GM10266 (cell line): ENCODE results near the gene CRPPA.
"Not testable (repeated sequence)": the region's sequence is repeated elsewhere in the genome, so short reads cannot be mapped to it uniquely, and the experiment has no call there.

ENCODE experiments used
- DNase-seq: peaks from one replicate; pipeline ENCODE4 v3.0.0; 2012; ENCODE audit errors: extremely low spot score
- TF ChIP-seq, protein P1 (sequence below): IDR thresholded peaks from 2 replicates; pipeline ENCODE4 v1.5.1; 2012; ENCODE audit warnings: mild to moderate bottlenecking, low read depth; ENCODE audit not compliant: control insufficient read depth, insufficient read depth; ENCODE audit errors: missing control alignments

Gene CRPPA

DNA sequence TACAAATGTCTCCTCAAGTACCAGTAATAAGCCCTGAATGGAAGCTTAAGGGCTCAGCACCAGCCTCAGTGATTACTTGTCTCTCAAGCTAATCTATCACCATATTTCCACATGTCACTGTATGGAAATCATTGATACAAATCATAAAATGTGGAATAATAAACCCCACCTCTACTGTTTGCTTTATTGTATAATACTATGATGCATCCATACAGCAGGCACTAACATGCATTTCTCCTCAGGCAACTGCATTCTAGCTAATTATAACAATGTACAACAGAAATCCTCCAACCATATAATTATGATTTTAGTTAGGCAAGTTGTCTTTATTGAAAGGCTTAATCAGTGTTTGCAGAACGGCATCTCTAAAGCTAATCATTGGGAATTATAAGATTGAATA is 26.2 kb downstream of the CRPPA start:
- TF ChIP-seq, protein P1, sequence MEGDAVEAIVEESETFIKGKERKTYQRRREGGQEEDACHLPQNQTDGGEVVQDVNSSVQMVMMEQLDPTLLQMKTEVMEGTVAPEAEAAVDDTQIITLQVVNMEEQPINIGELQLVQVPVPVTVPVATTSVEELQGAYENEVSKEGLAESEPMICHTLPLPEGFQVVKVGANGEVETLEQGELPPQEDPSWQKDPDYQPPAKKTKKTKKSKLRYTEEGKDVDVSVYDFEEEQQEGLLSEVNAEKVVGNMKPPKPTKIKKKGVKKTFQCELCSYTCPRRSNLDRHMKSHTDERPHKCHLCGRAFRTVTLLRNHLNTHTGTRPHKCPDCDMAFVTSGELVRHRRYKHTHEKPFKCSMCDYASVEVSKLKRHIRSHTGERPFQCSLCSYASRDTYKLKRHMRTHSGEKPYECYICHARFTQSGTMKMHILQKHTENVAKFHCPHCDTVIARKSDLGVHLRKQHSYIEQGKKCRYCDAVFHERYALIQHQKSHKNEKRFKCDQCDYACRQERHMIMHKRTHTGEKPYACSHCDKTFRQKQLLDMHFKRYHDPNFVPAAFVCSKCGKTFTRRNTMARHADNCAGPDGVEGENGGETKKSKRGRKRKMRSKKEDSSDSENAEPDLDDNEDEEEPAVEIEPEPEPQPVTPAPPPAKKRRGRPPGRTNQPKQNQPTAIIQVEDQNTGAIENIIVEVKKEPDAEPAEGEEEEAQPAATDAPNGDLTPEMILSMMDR: no peak
- no peak for DNase-seq

DNA sequence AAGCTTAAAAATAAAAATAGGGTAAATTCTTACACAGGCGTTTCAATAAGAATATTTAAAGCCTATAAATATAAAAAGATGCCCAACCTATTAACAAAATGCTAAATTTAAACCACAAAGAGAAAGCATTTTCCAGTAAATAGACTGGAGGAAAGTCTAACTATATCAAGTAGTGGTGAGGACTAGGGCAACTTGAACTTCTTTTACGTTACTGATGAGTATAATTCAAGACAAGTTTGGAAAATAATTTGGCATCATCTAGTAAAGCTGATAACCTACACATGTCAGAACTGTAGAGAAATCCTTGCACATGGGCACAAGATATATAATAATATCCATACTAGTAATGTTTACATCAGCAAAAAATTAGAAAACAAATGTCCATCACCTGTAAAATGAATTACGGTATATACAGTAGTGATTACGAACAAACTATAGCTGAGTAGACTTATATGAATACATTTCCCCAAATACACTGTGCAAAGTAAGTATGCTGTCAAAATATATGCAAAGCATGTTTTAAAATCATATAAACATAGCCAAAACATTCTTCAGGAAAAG is 27.4 kb downstream of the CRPPA start:
- TF ChIP-seq, protein P1: no peak

DNA sequence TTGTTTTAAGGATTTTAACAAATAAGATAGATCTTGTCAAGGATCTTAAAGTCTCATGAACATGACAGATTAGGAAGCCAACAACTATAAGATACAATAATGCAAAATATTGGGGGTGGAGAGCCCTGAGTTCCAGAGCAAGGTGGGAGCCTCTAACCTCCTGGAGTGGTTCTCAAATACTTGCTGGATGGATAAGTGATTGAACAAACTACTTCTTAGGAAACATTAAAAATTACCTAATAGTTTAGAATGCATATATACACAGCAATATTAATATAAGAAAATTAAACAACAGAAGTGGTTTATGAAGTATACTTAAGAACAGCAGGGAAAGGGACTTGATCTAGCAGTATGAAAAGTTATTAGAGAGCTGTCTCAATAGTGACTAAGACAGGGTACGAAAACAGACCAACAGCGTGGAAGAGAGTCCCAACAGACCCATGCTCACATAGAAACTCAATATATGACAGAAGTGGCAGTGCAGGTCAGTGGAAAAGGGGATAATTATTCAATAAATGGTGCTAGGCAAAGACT is 28.3 kb downstream of the CRPPA start:
- TF ChIP-seq, protein P1: no peak

More for the DNA sequence above, 27.4 kb downstream of the CRPPA start:
- no peak for DNase-seq

DNA sequence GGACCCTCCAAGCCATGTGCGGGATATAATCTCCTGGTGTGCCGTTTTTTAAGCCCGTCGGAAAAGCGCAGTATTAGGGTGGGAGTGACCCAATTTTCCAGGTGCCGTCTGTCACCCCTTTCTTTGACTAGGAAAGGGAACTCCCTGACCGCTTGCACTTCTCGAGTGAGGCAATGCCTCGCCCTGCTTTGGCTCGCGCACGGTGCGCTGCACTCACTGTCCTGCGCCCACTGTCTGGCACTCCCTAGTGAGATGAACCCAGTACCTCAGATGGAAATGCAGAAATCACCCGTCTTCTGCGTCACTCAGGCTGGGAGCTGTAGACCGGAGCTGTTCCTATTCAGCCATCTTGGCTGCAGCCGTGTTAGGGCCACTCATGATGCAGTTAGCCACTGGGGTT is 37.6 kb downstream of the CRPPA start:
- not testable (repeated sequence) for DNase-seq

More for the DNA sequence above, 28.3 kb downstream of the CRPPA start:
- no peak for DNase-seq

DNA sequence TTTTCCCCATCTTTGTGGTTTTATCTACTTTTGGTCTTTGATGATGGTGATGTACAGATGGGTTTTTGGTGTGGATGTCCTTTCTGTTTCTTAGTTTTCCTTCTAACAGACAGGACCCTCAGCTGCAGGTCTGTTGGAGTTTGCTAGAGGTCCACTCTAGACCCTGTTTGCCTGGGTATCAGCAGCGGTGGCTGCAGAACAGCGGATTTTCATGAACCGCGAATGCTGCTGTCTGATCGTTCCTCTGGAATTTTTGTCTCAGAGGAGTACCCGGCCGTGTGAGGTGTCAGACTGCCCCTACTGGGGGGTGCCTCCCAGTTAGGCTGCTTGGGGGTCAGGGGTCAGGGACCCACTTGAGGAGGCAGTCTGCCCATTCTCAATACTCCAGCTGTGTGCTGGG is 38.2 kb downstream of the CRPPA start:
- DNase-seq: not testable (repeated sequence)
